Activated CD4-positive, alpha-beta T cell treated with anti-CD3 and anti-CD28 coated beads, Interleukin-2, amount 10 ng/mL, durations not matched to agents 7 days and 5 days (primary cell): Measurements from ENCODE around the gene SKOR1. TPM values are rescaled to one million over a fixed set of nuclear protein-coding genes. Genes with fewer than 3 reads are reported as not detected.

ENCODE experiments used
- CTCF ChIA-PET: fragments of 350-600 bp; sonication (Branson Sonifier 250); formaldehyde crosslinking; loops from one replicate; lab custom pipeline; 2021; ENCODE audit warnings: antibody characterized with exemption; lab: Charles Lee
- POLR2A ChIA-PET: fragments of 350-600 bp; sonication (Branson Sonifier 250); formaldehyde crosslinking; loops from one replicate; lab custom pipeline; 2021; ENCODE audit warnings: antibody characterized with exemption; lab: Charles Lee
- DNase-seq: peaks from one replicate; pipeline ENCODE4 v3.0.0-alpha.2; 2020
- H3K27ac Mint-ChIP-seq: one replicate; pipeline ENCODE4 v1.8.0; 2021; ENCODE audit warnings: mild to moderate bottlenecking, moderate library complexity, mixed read lengths
- H3K27me3 Mint-ChIP-seq: one replicate; pipeline ENCODE4 v1.8.0; 2021; ENCODE audit warnings: mixed read lengths
- H3K36me3 Mint-ChIP-seq: one replicate; pipeline ENCODE4 v1.8.0; 2021; ENCODE audit warnings: low read depth, mixed read lengths
- H3K4me1 Mint-ChIP-seq: one replicate; pipeline ENCODE4 v1.8.0; 2021; ENCODE audit warnings: mixed read lengths
- H3K4me3 Mint-ChIP-seq: one replicate; pipeline ENCODE4 v1.8.0; 2021; ENCODE audit warnings: mild to moderate bottlenecking, moderate library complexity, mixed read lengths
- H3K9me3 Mint-ChIP-seq: one replicate; pipeline ENCODE4 v1.8.0; 2021; ENCODE audit warnings: mixed read lengths
- total RNA-seq, 2 experiments: library from RNA; stranded (reverse); gene quantifications; one replicate each; pipeline ENCODE4 v1.2.3, GENCODE V29; 2021

SKOR1 gene
- total RNA-seq, 2 experiments from 2014 or later = 0.29 to 0.30 TPM

DNA sequence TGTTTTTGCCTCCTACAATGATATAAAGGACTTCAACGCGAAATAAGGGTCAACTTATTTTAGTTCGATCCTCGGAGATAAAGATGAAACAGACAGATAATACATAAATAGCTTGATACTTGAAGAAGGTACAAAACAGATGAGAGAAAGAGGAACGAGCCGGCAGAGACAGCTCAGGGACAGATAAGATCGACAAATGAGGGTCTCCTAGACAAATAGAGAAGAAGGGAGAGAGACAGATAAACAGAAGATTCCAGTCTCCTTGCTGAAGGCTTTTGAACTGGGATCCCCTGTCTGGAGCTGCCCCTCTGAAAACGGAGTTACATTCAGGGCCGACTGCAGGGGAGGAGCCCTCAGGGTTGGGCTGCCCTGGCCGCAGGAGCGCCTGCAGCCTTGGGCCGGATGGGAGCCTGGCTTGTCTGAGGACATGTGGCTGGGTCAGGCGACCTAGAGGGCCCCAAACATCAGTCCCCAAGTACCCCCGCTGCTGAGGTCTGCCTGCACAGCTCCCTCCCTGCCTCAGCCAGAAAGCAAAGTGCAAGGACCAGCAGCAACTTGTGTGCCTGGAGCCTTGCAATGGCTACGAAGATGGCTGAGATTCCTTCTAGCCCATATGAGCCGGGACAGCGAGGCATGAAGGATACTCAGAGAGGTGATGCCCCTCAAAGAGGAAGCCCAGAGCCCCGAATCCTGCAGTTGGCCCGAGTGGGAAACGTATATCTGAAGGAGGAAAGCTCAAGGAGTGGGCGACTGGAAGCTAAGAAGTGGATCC lies 926 bp upstream of the SKOR1 start:
- Mint-ChIP-seq H3K4me1 (peaks cover 39% of the 10 kb centered on the region), H3K27me3 (peaks cover 75% of the 10 kb centered on the region), H3K27ac (peak overlapping the region; percentile 81), H3K36me3 (peaks cover 12% of the 10 kb centered on the region), H3K9me3 (no peaks in the 10 kb centered on the region), H3K4me3 (peak overlapping the region; percentile 62)
- POLR2A ChIA-PET = no interaction called here
- CTCF ChIA-PET = no interaction called here
- DNase-seq = no peak

DNA sequence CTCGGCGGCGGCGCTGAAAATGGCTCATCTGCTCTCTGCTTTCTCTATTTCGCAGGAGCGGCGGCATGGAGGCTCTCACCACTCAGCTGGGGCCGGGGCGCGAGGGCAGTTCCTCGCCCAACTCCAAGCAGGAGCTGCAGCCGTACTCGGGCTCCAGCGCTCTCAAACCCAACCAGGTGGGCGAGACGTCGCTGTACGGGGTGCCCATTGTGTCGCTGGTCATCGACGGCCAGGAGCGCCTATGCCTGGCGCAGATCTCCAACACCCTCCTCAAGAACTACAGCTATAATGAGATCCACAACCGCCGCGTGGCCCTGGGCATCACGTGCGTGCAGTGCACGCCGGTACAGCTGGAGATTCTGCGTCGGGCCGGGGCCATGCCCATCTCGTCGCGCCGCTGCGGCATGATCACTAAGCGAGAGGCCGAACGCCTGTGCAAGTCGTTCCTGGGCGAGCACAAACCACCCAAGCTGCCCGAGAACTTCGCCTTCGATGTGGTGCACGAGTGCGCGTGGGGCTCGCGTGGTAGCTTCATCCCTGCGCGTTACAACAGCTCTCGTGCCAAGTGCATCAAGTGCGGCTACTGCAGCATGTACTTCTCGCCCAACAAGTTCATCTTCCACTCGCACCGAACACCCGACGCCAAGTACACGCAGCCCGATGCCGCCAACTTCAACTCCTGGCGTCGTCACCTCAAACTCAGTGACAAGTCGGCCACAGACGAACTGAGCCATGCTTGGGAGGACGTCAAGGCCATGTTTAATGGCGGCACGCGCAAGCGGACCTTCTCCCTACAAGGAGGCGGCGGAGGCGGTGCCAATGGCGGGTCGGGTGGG lies 790 bp downstream of the SKOR1 start:
- DNase-seq = no peak
- Mint-ChIP-seq H3K27me3 (peaks cover 73% of the 10 kb centered on the region), H3K4me1 (peaks cover 40% of the 10 kb centered on the region), H3K27ac (peak overlapping the region; percentile 74), H3K9me3 (no peaks in the 10 kb centered on the region), H3K4me3 (peak overlapping the region; percentile 56), H3K36me3 (peaks cover 12% of the 10 kb centered on the region)
- POLR2A ChIA-PET = interaction anchor here (0.6 kb wide), 1 partner anchor 233 kb away, joined by 4 read pairs; no protein-coding TSS in a partner anchor
- CTCF ChIA-PET = interaction anchor here (0.5 to 1.1 kb wide), 3 partner anchors 288 to 488 kb away, joined by 3 read pairs; no protein-coding TSS in a partner anchor

DNA sequence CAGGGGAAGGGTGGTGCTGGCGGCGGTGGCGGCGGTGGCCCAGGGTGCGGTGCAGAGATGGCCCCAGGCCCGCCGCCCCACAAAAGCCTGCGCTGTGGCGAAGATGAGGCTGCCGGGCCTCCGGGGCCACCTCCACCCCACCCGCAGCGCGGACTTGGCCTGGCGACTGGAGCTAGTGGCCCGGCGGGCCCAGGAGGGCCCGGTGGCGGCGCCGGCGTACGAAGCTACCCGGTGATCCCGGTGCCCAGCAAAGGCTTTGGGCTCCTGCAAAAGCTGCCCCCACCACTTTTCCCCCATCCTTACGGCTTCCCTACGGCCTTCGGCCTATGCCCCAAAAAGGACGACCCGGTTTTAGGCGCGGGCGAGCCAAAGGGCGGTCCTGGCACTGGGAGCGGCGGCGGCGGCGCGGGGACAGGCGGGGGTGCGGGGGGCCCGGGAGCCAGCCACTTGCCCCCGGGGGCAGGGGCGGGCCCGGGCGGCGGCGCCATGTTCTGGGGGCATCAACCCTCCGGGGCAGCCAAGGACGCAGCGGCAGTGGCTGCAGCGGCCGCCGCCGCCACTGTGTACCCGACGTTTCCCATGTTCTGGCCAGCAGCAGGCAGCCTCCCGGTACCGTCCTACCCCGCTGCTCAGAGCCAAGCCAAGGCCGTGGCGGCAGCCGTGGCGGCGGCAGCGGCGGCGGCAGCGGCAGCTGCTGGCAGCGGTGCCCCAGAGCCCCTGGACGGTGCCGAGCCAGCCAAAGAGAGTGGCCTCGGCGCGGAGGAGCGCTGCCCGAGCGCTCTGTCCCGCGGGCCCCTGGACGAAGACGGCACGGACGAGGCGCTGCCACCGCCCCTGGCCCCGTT lies 1.6 kb downstream of the SKOR1 start:
- DNase-seq = no peak

GRCh38 chr15:67827562-67828277 lies 2.4 kb downstream of the SKOR1 start:
- no peak overlapping the region for H3K4me3 Mint-ChIP-seq
- CTCF ChIA-PET = no interaction called here
- peaks cover 27% of the 10 kb centered on the region for H3K4me1 Mint-ChIP-seq

More for the DNA sequence above, 1.6 kb downstream of the SKOR1 start:
- H3K27ac Mint-ChIP-seq = no peak overlapping the region
- ChIA-PET POLR2A (interaction anchor here (0.6 kb wide), 1 partner anchor 232 kb away, joined by 4 read pairs; no protein-coding TSS in a partner anchor), CTCF (no interaction called here)
- no peaks in the 10 kb centered on the region for H3K9me3 Mint-ChIP-seq
- peaks cover 72% of the 10 kb centered on the region for H3K27me3 Mint-ChIP-seq
- H3K4me3 Mint-ChIP-seq = no peak overlapping the region
- peaks cover 11% of the 10 kb centered on the region for H3K36me3 Mint-ChIP-seq
- peaks cover 34% of the 10 kb centered on the region for H3K4me1 Mint-ChIP-seq

DNA sequence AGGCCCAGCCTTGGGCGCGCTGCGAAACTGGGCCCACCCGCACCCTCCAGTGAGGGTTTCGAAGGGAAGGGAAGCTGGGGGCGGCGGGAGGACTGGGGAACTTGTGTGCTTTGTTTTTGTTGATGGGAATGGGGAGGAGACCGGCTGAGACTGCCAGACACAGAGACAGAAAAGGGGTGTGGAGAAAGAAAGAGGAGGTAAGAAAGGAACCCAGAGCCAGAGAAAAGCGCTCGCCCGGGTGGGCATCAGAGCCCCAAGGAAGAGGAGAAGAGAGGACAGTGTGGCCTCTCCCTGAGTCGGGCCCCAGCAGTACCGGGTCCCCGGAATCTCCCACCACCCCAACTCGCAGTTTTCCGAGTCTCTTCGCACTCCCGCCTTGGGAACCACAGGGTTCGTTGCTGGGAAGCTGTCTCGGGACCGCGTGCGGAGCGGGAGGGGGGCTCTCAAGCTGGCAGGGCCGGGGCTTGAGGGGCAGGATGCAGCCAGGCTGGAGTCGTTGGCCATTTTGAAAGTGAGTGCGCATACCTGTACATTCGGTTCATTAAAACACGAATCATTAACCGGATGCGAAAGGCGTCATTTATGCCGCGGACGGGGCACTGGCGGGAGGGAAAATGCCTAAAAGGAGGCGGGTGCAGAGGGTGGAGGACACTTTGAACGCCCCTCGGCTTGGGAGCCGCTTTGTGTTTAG lies 3.1 kb downstream of the SKOR1 start:
- H3K4me3 Mint-ChIP-seq = peak overlapping the region; percentile 51
- peak overlapping the region; percentile 57 for H3K27ac Mint-ChIP-seq
- CTCF ChIA-PET = no interaction called here
- H3K9me3 Mint-ChIP-seq = no peaks in the 10 kb centered on the region
- H3K36me3 Mint-ChIP-seq = peaks cover 7% of the 10 kb centered on the region
- H3K27me3 Mint-ChIP-seq = peaks cover 75% of the 10 kb centered on the region
- no peak for DNase-seq
- POLR2A ChIA-PET = no interaction called here
- peaks cover 33% of the 10 kb centered on the region for H3K4me1 Mint-ChIP-seq

More at GRCh38 chr15:67827562-67828277, 2.4 kb downstream of the SKOR1 start:
- POLR2A ChIA-PET = no interaction called here
- peaks cover 70% of the 10 kb centered on the region for H3K27me3 Mint-ChIP-seq
- no peaks in the 10 kb centered on the region for H3K9me3 Mint-ChIP-seq
- H3K36me3 Mint-ChIP-seq = peaks cover 7% of the 10 kb centered on the region
- H3K27ac Mint-ChIP-seq = peak overlapping the region; percentile 57
- no peak for DNase-seq

DNA sequence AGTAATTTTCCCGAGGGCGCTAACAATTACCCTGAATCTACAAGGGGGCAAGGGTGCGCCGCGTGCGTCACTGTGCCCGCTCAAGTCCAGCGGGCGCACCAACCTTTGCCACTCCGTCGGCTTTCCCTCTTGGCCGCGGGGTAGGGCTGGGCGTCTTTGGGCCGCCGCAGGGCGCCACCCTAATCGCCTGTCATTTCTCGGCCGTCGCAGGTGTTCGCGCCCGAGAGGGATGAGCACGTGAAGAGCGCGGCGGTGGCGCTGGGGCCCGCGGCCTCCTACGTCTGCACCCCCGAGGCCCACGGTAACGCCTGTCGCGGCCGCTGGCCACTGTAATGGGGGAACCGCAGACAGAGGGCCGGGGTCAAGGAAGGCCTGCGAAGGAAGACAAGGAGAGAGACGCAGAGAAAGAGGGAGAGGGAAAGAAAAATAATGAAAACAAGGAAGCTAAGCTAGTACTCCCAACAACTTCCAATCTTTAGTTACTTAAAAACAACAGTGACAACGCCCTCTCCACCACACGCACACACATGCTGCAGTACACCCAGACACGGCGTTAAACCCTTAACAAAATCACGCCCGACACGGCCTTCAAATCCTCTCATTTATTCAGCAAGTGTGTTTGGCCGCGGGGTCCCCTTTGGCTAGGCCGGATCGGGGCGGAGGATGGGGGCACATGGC lies 3.8 kb downstream of the SKOR1 start:
- Mint-ChIP-seq H3K27me3 (peaks cover 75% of the 10 kb centered on the region), H3K27ac (peak overlapping the region; percentile 71), H3K36me3 (peaks cover 5% of the 10 kb centered on the region), H3K9me3 (no peaks in the 10 kb centered on the region), H3K4me3 (peak overlapping the region; percentile 5), H3K4me1 (peaks cover 33% of the 10 kb centered on the region)
- POLR2A ChIA-PET = no interaction called here
- CTCF ChIA-PET = no interaction called here
- DNase-seq = no peak

DNA sequence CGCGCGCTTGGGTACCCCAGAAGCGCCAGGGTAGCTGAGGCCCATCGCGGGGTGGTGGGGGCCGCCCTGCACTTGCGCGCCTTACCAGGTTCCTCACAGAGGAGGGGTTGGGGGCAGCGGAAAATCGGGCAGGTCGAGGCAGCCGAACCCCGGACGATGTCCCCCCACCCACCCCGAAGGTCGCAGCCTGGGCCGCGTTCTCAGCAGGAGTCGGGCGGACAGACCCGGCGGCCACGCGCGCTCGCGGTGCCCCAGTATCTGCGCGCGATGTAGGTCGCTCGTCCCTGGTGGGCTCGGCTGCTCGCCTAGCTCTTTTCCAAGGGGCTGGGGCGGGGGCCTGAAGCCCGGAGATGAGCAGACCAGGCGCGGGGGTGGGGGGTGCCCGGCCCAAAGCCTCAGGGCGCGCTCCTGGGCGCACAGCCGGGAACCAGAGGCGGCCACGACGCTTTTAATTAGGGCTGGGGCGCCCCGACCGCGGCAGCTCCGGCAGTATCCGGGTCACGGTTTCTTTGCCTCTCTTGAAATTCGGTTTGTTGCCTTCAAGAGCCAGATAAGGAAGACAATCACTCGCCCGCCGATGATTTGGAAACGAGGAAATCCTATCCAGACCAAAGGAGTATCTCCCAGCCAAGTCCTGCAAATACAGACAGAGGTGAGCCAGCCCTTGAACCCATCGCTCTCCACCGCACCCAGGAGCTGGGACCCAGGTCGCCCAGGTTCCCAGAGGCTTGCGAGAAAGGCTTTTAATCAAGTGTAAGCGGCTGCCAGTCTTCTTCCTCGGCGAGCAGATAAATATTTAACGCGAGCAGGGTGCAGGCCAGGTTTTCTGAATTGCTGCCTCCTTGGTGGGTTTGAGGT lies 4.6 kb downstream of the SKOR1 start:
- H3K27ac Mint-ChIP-seq = peak overlapping the region; percentile 71

GRCh38 chr15:67831363-67831762 lies 6.1 kb downstream of the SKOR1 start:
- Mint-ChIP-seq H3K9me3 (no peaks in the 10 kb centered on the region), H3K27me3 (peaks cover 77% of the 10 kb centered on the region), H3K36me3 (peaks cover 5% of the 10 kb centered on the region), H3K4me1 (peaks cover 41% of the 10 kb centered on the region), H3K4me3 (no peak overlapping the region), H3K27ac (no peak overlapping the region)
- POLR2A ChIA-PET = no interaction called here
- CTCF ChIA-PET = no interaction called here
- no peak for DNase-seq

More for the DNA sequence above, 4.6 kb downstream of the SKOR1 start:
- peaks cover 5% of the 10 kb centered on the region for H3K36me3 Mint-ChIP-seq
- H3K4me1 Mint-ChIP-seq = peaks cover 35% of the 10 kb centered on the region
- CTCF ChIA-PET = interaction anchor here (0.6 kb wide), 1 partner anchor 394 kb away, joined by 3 read pairs; no protein-coding TSS in a partner anchor
- H3K9me3 Mint-ChIP-seq = no peaks in the 10 kb centered on the region
- DNase-seq = no peak
- peaks cover 75% of the 10 kb centered on the region for H3K27me3 Mint-ChIP-seq
- no peak overlapping the region for H3K4me3 Mint-ChIP-seq
- POLR2A ChIA-PET = no interaction called here

GRCh38 chr15:67832031-67832551 lies 6.8 kb downstream of the SKOR1 start:
- H3K27me3 Mint-ChIP-seq = peaks cover 78% of the 10 kb centered on the region
- H3K36me3 Mint-ChIP-seq = peaks cover 5% of the 10 kb centered on the region
- no peak for DNase-seq
- no peak overlapping the region for H3K4me3 Mint-ChIP-seq
- H3K9me3 Mint-ChIP-seq = no peaks in the 10 kb centered on the region
- H3K4me1 Mint-ChIP-seq = peaks cover 42% of the 10 kb centered on the region
- ChIA-PET CTCF (interaction anchor here (0.6 kb wide), 1 partner anchor 121 kb away, joined by 3 read pairs; no protein-coding TSS in a partner anchor), POLR2A (no interaction called here)
- no peak overlapping the region for H3K27ac Mint-ChIP-seq
